ENCODE data around the gene NTRK3.

Gene NTRK3

GRCh38 chr15:87930457-87930856, 326.1 kb downstream of the NTRK3 start:
- no peak for DNase-seq

GRCh38 chr15:87929841-87930240, 326.7 kb downstream of the NTRK3 start:
- DNase-seq = no peak

- DNase-seq = no peak
Observed at GRCh38 chr15:87924433-87924832, 332.1 kb downstream of the NTRK3 start.

GRCh38 chr15:87919064-87919463, 337.5 kb downstream of the NTRK3 start:
- DNase-seq = no peak

GRCh38 chr15:87917480-87917879, 339.1 kb downstream of the NTRK3 start:
- DNase-seq = no peak

GRCh38 chr15:87916208-87916607, 340.3 kb downstream of the NTRK3 start:
- no peak for DNase-seq

- no peak for DNase-seq
Observed at GRCh38 chr15:87910301-87910700, 346.2 kb downstream of the NTRK3 start.

GRCh38 chr15:87907676-87908446, 348.7 kb downstream of the NTRK3 start:
- DNase-seq = no peak

GRCh38 chr15:87906444-87906843, 350.1 kb downstream of the NTRK3 start:
- DNase-seq = no peak

- no peak for DNase-seq
Observed at GRCh38 chr15:87902772-87903426, 353.6 kb downstream of the NTRK3 start.

GRCh38 chr15:87901926-87902690, 354.4 kb downstream of the NTRK3 start:
- DNase-seq = no peak

GRCh38 chr15:87901008-87901407, 355.5 kb downstream of the NTRK3 start:
- no peak for DNase-seq

- DNase-seq = no peak
Observed at GRCh38 chr15:87896936-87897335, 359.6 kb downstream of the NTRK3 start.

- DNase-seq = no peak
Observed at GRCh38 chr15:87887177-87887576, 369.4 kb downstream of the NTRK3 start.

- DNase-seq = no peak
Observed at GRCh38 chr15:87881026-87881425, 375.5 kb downstream of the NTRK3 start.

GRCh38 chr15:87877822-87878542, 378.6 kb downstream of the NTRK3 start:
- no peak for DNase-seq

- no peak for DNase-seq
Observed at GRCh38 chr15:87877114-87877810, 379.3 kb downstream of the NTRK3 start.

GRCh38 chr15:87874896-87875711, 381.4 kb downstream of the NTRK3 start:
- no peak for DNase-seq

GRCh38 chr15:87873516-87873915, 383.0 kb downstream of the NTRK3 start:
- no peak for DNase-seq

- DNase-seq = no peak
Observed at GRCh38 chr15:87871731-87872320, 384.7 kb downstream of the NTRK3 start.

- DNase-seq = no peak
Observed at GRCh38 chr15:87871258-87871681, 385.3 kb downstream of the NTRK3 start.
